CD4-positive, alpha-beta T cell treated with Interleukin-6 for 4 hours (primary cell): ENCODE measurements around the gene NCR3LG1.

ENCODE experiments used
- DNase-seq: peaks from one replicate; pipeline ENCODE4 v3.0.0-alpha.2; 2020; ENCODE audit warnings: mixed read lengths

The NCR3LG1 gene

DNA sequence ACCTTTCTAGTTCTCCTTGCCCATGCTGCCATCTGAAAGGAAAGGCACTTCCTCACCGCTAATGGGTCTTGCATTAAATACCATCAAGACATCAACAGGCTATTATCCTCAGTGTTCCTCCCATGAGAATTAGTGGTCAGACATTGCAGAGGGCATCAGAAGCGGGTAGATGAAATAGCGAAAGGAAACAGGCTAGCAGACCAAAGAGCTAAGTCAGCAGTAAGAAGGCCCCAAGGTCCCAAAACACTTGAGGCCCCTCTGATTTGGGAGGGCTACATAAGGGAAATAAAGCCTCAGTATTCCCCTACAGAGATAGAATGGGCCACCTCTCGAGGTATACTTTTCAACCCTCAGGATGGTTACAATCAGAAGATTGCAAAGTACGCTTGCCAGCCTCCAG is 23.9 kb downstream of the NCR3LG1 start:
- DNase-seq, result no peak

DNA sequence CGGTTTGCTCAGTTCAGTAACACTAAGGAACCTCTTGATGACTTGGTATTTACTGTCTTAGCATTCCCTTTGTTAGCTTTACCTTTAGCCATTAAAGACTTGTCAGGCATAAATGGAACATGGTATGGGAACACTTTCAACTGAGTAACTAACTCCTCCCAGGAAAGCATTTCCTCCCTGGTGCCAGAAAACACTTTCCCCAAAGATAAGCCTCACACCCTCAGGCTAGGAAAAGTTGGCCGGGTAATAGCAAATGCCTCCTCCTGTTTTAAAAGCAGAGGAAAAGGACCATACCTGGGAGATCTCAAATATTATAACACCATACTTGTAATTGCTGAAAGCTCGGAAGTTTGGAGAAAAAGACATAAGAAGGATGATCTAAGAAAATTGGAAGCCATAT is 24.9 kb downstream of the NCR3LG1 start:
- no peak for DNase-seq

DNA sequence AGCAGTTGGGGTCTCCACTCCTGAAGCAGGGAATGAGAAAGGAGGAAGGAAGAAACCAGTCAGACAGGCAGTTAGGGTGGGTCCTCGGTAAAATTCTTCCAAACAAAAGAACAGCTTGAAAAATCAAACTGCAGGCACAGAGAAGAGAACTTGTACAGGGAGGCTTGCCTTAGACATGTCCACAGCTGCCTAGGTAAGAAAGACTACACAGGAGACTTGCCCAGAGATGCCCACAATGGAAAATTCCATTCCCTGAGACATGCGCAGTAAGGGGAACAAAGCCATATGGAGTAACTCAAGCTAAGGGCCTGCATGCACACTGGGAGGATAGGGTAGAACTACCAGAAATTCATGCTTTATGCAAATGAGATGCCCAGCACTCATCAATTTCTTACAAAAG is 27.1 kb downstream of the NCR3LG1 start:
- no peak for DNase-seq

DNA sequence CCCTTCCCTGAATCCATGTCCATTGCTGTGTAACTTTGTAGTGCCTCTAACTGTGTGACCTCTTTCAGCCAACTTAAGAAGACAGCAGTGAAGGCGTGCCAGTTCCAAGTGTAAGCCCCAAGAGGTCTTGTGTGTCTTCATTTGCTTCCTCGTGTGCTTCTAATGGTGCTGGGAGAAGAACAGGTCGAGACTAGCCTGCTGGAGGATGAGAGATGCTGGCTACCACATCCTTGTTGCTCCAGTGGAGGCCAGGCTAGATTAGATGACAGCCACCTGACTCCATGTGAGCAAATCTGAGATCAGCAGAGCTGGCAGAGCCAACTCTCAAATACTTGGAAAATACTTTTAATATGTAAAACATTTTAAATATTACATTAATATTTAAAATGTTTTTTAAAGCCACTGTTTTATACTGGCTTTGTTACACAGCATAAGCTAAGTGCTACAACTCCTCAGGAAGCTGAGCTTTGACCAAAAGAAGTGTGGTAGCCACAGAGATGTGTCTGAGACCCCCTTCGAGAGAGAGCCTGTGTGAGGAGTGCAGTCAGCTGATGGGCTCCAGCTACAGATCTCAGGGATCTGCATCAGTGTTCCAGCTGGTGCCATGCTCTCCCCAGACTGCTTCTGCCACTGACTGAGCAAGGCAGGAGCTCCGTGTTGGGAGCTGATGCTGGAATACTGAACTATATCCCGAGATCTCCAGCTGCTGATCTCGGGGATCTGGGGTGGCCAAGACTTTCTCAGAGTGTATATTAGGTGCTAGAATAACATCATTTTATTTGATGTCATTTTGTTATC is 28.0 kb downstream of the NCR3LG1 start:
- no peak for DNase-seq

GRCh38 chr11:17381156-17381555 is 29.6 kb downstream of the NCR3LG1 start:
- DNase-seq, result no peak

DNA sequence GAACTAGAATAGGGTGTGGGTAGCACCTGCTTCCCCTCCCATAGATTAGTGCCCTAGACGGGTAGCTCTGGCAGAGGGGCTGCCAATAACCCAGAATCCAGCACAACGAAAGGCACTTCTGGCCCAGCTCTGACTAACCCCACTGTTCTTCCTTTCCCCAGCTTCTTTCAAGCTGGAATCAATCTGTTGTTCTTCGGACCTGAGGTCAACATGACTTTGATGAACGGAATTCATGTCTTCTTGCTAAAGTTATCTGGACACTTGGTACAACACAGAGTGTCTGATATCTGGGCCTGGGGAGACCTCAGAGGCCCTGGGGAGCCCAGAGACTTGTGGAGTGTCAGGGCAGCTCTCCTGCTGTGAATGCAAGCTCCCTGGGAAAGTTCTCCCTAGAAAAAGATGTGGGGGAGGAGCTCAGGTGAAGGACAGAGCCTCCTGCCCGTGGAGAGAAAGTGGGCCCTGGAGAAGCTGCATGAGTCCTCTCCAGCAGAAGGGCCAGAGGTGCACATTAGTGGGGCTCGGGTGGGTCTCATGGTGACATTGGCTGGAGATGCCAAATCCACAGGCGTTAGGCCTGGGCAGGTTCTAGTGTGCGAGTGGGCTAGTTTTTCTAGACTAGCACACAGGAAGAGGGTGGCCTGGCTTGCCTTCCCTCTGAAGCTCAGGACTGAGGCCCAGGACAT is 30.6 kb downstream of the NCR3LG1 start:
- DNase-seq, result no peak

DNA sequence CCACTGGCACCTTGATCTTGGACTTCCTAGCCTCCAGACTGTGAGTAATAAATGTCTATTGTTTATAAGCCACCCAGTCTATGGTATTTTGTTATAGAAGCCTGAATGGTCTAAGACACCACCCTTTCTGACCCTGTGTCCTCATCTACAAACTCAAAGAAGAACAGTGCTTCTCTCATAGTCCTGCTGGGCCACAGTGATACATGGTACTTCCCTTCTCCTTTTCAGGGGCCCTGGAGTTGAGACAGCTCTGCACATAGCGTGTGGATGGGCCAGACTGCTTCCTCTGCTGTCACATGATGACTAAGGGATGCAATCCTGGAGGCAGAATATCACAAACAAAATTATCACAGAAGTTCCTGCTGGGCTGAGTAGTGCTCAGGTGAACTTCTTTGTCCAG is 31.9 kb downstream of the NCR3LG1 start:
- DNase-seq, result no peak

- peak; percentile 87 for DNase-seq
Measured at GRCh38 chr11:17384002-17384511, 32.5 kb downstream of the NCR3LG1 start.

DNA sequence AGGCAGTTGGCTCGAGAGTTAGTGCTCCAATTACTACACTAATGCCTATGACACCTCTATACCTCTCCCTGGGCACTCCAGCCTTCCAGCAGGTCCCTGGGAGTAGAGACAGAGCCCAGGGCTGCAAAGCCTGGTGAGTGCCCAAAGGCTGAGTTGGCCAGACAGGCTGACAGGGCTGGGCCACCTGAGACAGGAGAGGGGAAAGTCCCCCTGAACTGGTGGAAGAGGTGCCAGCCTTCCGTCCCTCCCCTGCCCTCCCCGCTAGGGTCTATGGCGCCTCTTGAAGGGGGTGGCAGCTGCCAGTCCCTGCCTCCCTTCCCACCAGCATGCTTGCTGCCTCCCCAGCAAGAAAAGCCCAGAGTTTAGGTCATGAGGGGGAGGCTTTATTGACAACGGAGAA is 33.9 kb downstream of the NCR3LG1 start:
- no peak for DNase-seq

GRCh38 chr11:17385926-17386325 is 34.3 kb downstream of the NCR3LG1 start:
- no peak for DNase-seq

DNA sequence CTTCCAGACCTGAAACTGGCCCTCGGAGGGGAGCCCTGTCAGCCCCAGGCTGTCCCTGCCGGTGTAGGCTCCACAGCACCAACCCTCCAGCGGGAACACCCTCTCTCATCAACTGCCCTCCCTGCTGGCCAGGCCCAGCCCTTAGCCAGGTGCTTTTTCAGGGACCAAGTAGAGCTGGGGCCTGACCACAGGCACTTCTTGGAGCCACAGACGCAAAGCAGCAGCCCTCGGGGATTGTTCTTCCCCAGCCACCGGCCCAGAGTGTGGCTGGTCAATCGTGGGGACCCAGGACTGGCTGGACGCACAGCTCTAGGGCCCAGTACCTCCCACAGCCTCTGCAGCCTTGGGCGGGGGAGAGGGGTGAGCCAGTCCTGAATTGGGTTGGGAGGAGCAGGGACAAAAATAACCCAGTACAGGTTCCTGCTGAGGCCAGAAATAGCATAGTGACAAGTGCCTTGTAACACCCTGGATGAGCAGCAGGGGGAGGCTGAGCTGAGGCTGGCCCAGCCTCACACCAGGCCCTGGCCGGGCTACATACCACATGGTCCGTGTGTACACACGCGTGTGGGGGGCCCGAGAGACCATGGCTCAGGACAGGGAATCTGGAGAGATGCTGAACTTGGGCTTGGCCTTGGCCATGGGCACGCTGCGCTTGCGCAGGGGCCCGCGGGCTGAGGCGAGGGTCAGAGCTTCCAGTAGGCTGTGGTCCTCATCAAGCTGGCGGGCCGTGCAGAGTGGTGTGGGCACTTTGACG is 34.9 kb downstream of the NCR3LG1 start:
- DNase-seq, result peak; percentile 33

DNA sequence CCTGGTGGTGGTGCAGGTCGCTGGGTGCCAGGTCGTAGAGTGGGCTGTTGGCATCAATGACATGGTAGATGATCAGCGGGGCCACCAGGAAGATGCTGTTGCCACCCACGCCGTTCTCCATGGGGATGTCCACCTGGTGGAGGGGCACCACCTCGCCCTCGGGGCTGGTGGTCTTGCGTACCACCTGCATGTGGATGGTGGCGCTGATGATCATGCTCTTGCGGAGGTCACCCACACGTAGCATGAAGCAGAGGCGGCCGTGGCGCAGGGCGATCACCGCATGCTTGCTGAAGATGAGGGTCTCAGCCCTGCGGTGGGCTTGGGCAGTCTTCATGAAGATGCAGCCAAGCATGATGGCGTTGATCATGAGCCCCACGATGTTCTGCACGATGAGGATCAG is 35.7 kb downstream of the NCR3LG1 start:
- DNase-seq, result no peak

DNA sequence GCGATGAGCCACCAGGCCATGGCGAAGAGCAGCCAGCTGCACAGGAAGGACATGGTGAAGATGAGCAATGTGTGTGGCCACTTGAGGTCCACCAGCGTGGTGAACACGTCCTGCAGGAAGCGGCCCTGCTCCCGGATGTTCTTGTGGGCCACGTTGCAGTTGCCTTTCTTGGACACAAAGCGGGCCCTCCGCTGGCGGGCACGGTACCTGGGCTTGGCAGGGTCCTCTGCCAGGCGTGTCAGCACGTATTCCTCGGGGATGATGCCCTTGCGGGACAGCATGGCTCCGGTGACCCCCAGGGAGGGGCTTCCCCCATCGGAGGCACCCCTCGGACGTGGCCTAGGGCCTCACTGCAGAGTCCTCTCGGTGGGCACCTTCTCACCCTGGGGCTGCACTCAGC is 36.2 kb downstream of the NCR3LG1 start:
- no peak for DNase-seq

DNA sequence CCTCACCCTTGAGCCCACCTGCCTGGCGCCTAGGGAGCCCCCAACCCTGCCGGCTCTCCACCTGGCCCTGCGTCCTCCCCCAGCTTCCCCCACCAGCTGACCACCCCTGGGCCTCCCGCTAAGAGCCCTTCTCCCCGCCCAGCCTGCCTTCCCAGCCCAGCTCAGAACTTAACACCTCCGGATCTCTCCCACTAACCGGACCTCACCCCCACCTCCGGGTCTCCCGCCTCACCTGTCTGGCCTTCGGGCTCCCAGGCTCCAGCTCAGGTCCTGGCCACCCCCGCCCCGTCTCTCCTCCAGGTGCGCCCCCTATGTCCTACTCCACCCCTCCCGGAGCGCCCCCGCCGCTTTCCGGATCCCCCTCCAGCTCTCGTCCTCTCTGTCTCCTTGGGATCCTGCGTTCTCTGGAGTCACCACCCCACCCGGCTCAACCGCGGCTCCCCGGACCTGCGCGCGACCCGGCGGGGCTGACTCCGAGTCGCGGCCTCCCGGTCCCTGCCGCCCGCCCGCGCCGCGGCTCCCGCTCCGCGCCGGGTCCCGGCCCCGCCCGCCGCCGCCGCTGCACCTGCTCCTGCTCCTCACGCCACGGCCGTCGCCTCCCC is 37.1 kb downstream of the NCR3LG1 start, which contains the start of gene KCNJ11:
Gene KCNJ11 (minus strand): TSS at position 51 of the 602 bp plus-strand sequence. CDS start 568 bp downstream, outside the sequence.
- no peak for DNase-seq

- peak; percentile 87 for DNase-seq
Measured at GRCh38 chr11:17389211-17389956, 37.8 kb downstream of the NCR3LG1 start.

DNA sequence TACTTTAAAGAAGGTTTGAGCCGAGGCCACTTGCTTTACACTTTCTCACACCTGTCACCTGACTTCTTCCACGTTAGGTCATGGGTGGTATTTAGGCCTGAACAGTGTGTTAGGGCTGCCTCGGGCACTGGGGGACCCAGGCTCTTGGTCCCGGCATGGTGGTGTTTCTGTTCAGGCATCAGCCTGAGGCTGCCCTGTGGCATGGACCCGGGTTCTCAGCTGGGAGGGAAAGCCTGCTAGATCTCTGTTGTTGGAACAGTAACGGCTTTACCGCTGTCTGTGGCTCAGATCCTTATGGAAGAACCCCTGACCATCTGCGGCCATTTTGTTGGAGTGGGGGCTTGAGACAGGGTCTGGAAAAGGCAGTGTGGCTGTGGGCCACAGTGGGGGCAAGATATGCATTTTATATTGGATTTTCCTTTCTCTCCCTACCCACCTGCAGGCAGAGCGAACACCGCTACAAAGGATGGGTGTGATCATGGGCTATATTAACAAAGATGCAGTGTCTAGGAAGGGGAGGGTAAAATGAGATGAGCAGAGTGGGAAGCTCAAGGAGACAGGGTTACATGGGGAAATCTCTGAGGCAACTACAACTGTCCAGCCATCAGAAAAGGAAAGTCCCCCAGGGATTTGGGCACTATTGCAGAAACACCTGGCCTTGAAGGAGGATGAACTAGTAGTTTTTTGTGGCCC is 38.5 kb downstream of the NCR3LG1 start:
- no peak for DNase-seq

DNA sequence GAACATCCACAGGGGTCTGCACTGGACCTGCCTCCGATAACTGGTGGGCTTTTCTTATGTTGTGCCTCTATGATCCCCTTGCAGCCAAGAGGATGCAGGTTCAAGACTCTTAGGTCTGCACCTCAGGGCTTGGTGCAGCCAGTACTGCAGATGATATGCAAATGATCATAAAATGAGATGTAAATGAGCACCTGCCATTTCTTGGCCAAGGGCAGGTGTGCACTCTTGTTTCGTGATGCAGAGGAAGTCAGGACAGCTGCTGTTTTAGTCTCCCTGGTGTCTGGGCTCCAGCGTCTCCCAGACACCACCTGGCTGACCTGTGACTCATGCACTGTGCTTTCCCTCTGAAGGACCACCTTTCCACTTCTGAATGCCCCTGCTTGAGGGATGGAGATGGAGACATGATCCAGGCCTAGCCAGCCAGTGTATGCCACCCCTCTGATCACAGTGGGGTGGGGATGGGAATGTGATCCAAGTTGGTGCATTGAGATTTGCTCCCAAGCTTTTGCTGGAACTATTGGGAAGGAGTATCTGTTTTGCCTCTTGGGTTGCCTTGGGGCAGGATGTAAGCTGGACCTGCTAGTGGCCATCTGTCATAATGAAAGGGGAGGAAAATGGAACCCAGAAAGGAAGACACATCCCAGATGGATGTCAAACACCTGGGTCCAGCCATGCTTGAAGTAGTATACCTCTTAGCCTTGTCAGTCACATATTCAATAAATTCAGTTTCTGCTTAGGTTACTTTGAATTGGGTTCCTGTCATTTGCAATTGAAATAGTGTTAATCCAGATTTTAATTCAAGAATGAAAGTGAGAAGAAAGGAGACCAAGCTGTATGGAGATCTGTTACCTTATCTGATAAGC is 40.1 kb downstream of the NCR3LG1 start:
- no peak for DNase-seq

GRCh38 chr11:17392872-17393271 is 41.3 kb downstream of the NCR3LG1 start:
- DNase-seq, result no peak

DNA sequence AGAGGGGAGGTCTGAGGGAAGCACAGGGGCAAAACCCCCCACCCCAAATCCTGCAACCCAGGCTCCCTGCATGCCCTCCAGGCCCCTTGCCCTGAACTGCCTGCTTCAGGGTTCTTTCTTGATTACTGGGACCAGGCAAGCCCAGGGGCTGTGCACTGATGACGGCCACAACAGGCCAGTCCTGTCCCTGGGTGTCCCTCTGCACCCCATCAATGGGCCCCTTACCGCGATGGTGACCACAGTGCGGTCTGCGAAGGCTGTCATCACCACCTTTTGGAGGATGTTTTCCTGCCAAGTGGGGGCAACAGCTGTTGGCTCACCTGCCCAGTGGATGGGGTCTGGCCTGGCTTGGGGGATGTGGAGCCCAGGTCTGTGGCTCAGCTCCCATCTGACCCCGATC is 41.9 kb downstream of the NCR3LG1 start:
- DNase-seq, result no peak

GRCh38 chr11:17394743-17395390 is 43.3 kb downstream of the NCR3LG1 start:
- no peak for DNase-seq
